GM18868 (cell line): ENCODE data around the gene PSD.
A peak's percentile ranks its signal among the peaks of the same experiment; 100 is the strongest.

ENCODE experiments used
- ATAC-seq: cut with Tn5 transposase; IDR thresholded peaks from one replicate; pipeline ENCODE4 v1.9.1; 2021; ENCODE audit warnings: mild to moderate bottlenecking, moderate library complexity; ENCODE audit not compliant: unreplicated experiment

Gene PSD

DNA sequence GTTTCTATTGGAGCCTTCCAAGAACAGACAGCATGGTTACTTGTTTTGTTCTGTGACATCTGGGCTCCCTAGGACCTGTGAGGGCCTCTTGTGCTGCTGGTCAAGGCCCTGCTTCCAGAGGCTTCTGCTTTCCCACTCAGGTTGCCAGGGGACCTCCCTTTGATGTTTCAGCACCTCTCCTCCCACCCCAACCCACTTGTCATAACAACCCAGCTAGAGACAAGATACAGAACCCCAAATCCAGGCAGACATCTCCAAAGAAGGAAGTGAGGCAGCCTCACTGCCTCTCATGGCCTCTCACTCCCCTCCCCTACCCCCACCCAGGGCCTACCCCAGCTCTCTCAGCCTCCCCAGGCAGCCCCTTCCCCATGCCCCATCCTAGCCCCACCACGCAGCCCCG is 11.8 kb downstream of the PSD start:
- ATAC-seq: no peak

DNA sequence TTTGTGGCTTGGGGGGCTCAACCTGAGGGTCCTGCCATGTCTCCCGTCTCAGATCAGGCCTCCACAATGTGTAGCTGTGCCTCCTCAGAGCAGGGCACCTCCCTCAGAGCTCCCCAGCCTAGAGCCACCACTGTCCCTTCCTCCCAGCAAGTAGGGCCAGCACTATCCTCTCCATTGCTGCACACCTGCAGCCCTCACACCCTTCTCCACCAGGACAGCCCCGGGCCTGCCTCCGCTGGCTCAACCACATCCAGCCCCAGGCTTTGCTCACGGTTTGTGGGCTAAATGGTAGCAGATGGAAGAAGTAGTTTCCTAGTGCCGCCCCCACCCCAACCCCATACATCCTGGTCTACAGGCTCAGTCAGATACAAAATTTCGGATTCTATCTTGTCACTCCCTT is 13.0 kb downstream of the PSD start:
- ATAC-seq: no peak

- no peak for ATAC-seq
Measured at GRCh38 chr10:102405108-102405571, 13.4 kb downstream of the PSD start.

DNA sequence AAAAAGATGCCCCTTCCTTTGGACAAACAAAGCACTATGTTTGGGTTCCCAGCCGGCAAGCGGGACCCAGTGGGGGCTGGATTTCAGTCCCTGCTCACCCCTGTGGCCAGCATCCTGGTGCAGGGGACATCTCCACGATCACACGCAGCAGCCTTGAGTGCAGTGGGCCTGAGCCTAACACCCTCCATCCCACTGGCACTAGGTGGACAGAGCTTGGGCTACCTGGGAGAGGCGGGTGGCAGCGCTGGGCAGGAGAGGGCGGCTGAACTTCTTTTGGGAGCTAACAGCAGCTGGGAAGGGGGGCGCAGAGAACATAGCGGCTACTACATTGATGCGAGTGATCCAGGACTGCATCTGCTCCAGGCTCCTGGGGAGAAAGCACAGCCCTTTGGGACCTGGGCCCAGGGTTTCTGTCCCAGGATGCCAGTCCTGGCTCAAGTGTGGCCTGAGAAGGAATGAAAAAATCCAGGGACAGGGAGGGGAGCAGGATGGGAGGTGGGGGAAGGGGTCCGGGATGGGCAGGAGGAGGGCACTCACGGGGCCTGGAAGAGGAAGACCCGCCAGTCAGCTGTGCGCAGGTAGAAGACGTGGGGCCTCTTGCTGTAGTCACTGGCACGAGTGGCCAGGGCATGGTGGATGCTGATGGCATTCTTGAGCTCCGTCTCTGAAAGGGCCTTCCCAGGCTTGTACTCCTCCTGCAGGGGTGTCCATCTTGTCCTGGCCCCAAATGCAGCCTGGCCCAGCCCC is 14.1 kb downstream of the PSD start:
- ATAC-seq: no peak

DNA sequence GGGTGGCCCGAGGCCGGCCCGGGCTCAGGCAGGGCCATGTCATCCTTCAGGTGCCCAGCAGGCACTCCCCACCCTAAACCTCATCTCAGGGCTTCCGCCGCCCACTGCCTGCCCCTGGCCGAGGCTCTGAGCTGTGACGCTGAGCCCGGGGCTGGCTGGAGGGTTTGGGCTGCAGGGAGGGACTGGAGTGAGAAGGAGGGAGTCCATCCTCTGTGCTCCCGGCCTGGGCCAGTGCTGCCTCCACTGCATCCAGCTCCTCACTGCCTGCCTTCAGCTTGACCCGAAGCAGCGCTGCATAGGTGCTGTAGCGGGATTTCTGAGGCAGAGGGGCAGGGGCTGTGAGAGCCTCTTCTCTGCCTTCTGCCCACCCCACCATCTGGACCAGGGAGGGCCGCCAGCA is 15.5 kb downstream of the PSD start:
- no peak for ATAC-seq

DNA sequence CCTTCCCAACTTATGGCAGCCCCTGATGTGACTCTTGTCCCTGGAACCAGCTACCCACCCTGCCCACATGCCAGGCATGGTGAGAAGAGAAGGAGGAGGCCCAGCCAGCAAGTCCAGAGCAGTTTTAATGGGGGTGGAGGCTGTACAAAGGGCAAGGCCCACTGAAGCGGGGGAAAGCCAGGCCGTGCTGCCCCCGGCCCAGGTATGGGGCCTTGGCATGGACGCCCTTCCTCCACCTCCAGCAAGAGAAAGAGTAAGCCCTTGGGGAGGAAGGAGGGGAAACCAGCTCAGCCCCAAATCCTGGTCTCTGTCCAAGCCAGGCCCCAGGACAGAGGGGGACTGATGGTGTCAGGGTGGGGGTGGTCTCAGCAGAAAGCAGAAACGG is 16.1 kb downstream of the PSD start:
- ATAC-seq: no peak

DNA sequence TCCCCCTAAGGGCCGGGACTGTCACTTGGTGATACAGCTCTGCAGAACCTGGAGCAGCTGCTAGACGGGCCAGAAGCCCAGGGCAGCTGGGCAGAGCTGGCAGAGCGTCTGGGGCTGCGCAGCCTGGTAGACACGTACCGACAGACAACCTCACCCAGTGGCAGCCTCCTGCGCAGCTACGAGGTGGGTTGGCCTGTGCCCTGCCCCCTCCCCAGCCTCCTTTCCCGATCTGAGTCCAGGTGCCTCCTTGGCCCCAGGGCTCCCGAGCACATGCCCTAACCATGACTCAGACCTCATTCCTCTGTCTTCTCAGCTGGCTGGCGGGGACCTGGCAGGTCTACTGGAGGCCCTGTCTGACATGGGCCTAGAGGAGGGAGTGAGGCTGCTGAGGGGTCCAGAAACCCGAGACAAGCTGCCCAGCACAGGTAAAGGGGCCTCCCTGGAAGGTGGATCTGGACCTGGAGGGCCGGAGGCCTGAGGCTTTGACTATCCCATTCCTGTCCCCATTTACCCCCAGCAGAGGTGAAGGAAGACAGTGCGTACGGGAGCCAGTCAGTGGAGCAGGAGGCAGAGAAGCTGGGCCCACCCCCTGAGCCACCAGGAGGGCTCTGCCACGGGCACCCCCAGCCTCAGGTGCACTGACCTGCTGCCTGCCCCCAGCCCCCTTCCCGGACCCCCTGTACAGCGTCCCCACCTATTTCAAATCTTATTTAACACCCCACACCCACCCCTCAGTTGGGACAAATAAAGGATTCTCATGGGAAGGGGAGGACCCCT is 16.7 kb downstream of the PSD start:
- ATAC-seq: no peak

GRCh38 chr10:102401342-102401654 is 17.3 kb downstream of the PSD start:
- ATAC-seq: no peak

DNA sequence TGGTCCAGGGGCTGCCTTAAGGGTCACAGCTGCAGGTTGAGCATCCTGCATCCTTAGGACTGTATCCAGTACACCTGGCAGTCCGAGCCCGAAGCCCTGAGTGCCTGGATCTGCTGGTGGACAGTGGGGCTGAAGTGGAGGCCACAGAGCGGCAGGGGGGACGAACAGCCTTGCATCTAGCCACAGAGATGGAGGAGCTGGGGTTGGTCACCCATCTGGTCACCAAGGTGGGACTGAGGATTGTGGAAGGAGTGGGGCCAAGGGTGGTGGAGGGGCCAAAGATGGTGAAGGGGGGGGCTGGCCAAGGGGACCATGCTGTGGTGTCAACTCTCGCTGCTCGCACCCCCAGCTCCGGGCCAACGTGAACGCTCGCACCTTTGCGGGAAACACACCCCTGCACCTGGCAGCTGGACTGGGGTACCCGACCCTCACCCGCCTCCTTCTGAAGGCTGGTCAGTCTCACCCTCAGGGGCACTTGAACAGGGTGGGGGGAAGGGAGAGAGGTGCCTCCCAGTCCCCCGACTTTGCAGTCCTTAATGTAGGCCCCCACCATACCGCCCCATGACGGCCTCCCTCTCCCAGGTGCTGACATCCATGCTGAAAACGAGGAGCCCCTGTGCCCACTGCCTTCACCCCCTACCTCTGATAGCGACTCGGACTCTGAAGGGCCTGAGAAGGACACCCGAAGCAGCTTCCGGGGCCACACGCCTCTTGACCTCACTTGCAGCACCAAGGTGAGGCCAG is 17.8 kb downstream of the PSD start:
- ATAC-seq: no peak

- ATAC-seq: no peak
Measured at GRCh38 chr10:102400076-102400475, 18.5 kb downstream of the PSD start.

DNA sequence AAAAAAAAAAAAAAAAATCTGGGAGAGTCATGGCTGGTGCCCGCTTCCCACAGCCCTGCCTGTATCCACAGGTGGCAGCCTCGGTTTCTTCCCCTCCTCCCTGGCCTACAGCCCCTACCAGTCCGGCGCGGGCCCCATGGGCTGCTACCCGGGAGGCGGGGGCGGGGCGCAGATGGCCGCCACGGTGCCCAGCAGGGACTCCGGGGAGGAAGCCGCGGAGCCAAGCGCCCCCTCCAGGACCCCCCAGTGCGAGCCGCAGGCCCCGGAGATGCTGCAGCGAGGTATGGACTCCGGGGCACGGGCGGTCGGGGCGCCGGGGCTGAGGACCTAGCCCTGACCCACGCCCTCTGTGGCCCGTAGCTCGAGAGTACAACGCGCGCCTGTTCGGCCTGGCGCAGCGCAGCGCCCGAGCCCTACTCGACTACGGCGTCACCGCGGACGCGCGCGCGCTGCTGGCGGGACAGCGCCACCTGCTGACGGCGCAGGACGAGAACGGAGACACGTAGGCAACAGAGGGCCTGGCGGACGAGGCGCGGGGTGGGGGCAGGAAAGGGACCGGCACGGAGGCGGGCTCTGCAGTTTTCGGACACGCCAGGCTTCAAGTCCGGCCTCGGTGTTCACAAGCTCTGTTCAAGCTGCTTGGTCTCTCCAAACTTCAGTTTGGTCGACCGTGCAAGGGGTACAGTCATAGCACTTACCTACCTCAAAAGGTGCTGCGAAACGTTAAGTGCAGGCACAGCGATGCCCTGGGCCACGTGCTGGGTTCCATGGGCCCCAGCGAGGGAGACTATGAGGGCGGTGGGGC is 19.2 kb downstream of the PSD start:
- peak; percentile 48 for ATAC-seq

DNA sequence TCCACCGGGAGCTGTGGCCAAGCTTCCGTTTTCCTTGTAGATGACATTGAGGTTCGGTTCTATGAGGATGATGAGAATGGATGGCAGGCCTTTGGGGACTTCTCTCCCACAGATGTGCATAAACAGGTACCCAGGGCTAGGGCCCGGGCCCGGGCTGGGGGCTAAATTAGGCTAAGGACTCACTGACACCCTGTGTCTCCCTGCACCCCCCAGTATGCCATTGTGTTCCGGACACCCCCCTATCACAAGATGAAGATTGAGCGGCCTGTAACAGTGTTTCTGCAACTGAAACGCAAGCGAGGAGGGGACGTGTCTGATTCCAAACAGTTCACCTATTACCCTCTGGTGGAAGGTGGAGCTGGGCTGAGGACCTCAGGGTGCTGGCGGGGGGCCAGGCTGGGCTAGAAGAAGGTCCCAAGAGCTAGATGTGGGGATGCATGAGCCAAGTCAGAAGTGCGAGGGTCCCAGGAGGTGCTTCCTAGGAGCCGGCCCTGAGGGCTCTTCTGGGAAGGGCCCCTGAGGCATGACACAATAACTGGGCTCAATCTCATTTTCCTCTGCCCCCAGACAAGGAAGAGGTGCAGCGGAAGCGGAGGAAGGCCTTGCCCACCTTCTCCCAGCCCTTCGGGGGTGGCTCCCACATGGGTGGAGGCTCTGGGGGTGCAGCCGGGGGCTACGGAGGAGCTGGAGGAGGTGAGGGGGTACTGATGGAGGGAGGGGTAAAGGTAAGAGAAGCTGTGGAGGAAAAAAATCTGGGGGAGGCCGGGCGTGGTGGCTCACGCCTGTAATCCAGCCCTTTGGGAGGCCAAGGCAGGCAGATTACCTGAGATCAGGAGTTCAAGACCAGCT is 20.2 kb downstream of the PSD start:
- ATAC-seq: no peak

GRCh38 chr10:102397222-102398171 is 21.1 kb downstream of the PSD start:
- ATAC-seq: no peak

DNA sequence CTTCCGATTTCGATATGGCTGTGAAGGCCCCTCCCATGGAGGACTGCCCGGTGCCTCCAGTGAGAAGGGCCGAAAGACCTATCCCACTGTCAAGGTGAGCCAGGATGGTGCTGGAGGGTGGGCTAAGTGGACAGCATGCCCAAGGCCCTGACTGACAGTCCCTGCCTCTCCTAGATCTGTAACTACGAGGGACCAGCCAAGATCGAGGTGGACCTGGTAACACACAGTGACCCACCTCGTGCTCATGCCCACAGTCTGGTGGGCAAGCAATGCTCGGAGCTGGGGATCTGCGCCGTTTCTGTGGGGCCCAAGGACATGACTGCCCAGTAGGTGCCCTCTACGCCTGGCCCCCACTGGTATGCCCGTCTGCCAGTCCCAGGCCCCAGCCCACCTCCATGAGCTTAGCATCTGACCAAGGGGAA is 21.8 kb downstream of the PSD start:
- no peak for ATAC-seq

DNA sequence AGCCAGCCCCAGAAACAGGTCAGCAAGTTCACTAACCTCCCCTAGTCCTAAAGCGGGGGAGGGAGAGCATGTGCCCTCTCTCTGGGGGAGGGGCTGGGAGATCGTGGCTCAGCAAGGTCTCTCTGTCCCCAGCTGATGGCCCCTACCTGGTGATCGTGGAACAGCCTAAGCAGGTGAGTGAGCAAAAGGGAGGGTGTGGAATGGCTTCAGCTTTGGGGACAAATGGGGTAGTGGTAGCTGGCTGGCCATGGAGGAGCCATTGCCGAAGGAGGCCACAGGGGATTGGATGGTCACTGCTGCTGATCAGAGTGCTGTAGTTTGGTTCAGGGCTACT is 22.3 kb downstream of the PSD start:
- ATAC-seq: no peak

GRCh38 chr10:102395400-102396316 is 22.9 kb downstream of the PSD start, which contains the start of gene NFKB2:
Gene NFKB2 (plus strand): TSS chr10:102395705. CDS start chr10:102395960, 255 bp downstream.
- ATAC-seq: peak; percentile 29

DNA sequence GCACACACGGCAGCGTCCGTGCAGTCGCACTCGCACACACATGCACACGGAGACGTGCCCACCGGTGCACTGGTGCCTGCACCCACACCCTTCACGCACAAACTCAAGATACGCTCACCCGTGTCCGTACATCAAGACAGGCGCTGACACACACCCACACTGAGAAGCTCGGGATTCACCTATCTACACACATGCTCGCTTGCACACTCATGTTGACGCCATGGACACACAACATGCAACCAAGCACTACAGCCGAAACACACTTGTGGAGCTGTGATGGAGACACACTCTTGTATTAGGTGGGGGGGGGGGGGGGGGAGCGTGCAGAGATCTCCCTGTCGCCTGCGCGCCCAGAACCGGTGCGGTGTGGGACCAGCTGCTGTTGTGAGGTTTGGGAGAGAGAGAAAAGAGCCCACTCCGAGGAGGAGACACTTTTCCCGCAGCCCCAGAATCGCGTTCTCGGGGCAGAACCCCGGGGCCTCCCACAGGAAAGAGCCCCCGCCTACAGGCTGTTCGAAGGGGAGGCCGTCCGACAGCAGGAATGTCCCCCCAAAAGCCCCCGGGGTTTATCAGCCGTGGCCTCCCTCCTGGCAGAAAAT is 23.7 kb downstream of the PSD start:
- ATAC-seq: peak; percentile 3
